Activated T-cell treated with anti-CD3 and anti-CD28 coated beads for 24 hours (primary cell): ENCODE data around the gene MAFF.

Experiments used
- DNase-seq: peaks from one replicate; pipeline ENCODE4 v3.0.0-alpha.2; 2020; ENCODE audit warnings: low read depth

The MAFF gene

GRCh38 chr22:38249803-38250642, 48.2 kb downstream of the MAFF start:
- DNase-seq: no peak

DNA sequence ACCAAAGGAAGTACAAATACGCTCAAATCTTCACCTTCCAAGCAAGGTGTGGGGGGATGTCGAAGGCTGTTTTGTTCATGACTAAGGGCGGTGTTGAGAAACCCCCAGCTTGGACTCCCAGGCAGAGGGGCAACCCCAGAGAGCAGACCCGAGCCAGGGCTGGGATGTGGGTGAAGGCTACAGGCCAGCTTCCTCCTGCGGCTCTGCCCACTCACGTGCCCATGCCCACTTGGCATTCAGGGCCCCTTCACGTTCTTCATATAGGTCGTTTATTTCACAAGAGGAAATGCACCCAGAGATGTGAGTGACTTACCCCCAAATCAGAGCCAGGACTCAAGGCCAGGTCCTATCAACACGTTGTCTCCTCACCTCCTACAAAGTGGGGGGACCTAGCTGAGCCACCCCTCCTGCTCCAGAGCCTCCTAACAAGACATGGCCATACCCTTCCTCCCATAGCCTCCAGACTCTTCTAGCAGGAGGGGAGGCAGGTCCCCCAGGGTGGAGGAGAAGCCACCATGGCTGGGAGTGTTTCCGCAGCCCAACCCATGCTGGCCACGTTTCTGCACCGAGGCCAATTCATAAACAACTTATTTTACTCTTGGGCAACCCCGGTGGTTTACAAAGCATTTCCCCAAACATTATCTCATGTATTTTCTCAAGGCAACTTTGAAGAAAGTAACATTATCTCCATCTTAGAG, 49.0 kb downstream of the MAFF start:
- no peak for DNase-seq

DNA sequence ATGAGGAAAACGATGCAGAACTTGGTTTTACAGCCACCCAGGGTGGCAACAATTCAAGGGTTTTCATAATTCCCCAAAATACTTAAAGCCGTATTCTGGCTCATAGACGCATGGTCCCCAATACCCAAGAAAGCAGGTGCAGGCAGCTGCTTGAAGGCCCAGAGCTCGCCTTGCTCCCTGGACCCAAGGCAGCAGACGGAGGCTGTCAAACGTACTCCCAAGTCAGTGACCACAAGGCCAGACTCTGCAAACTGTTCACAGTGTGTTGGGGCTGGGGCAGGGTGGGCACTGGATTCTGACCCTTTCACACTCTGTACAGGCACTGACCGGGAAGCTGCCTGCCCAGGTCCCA, 49.5 kb downstream of the MAFF start:
- DNase-seq: no peak

- DNase-seq: no peak
These were observed 53.9 kb downstream of the MAFF start for GRCh38 chr22:38255697-38256096.

DNA sequence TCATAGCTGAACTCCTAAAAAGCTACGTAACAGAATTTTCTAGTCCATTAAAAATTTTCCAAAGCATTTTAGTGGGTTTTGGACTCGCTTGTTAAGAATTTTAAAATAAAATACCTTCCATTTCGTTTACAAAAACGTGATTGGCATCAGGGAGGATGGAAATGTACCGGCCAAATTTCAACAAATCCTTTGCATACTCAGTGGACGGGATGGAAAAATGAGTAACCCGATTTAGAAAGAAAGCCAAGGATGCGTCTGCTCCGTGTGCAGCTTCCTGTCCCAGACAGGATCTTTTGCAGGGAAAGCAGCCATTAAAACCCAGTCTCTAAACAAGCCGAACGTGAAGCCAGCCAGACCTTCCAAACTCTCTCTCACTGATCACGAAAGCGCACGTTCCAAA, 55.4 kb downstream of the MAFF start:
- no peak for DNase-seq

DNA sequence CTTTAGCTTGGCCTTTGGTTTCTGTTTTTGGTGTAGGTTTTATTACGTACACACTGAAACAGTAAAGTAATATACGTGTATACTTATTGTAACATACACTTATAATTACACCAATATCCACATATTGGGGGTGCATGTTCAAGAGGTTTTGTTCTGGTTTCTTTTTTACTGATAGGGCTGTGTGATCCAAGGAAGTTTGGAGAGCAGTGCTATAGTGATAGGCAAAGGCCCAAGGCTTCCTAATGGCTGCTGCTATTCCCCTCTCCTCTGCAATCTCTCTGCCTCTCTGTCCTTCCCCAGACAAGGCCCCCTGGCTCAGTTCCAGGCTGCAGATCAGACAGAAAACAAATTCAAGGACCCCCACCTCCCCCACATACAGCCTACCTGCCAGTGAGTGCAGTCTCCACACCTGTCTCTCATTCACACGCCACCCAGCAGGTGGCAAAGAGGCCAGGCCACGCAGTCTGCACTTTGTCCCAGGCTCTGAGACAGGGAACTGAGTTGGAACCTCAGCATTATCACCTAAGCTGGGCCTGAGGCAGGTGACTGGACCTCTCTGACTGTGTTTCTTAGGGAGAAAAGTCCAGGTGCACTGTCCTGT, 56.0 kb downstream of the MAFF start:
- no peak for DNase-seq

DNA sequence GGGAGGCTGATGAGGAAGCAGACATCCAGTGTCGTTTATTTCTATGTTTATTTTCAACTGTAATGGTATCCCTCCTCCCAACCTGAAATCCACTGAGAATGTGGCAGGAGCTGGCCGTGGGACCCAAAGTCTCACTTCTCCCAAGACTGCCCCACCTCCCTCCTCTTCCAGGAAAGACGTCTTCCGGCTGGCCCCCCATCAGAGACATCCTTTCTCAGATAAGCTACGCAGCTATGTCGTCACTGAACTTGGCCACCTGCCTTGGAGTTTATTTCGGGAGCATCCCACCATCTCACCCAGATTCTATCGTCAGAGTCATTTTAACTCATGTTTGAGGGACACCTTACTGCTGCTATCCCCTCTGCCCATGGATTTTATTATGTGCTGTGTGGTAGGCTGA, 57.1 kb downstream of the MAFF start:
- DNase-seq: no peak

DNA sequence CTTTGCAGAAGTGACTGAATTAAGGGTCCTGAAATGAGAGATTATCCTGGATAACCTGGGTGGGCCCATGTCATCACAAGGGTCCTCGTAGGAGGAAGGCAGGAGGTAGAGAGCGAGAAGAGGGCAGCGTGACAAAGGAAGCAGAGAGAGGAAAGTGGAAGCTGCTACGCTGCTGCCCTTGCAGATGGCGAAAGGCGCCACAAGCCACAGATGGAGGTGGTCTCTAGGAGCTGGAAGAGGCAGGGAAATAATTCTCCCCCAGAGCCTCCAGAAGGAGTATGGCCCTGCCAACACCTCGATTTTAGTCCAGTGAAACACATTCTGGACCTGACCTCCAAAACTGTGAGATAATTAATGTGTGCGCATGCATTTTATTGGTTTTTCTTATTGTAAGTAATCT, 57.6 kb downstream of the MAFF start:
- DNase-seq: no peak

DNA sequence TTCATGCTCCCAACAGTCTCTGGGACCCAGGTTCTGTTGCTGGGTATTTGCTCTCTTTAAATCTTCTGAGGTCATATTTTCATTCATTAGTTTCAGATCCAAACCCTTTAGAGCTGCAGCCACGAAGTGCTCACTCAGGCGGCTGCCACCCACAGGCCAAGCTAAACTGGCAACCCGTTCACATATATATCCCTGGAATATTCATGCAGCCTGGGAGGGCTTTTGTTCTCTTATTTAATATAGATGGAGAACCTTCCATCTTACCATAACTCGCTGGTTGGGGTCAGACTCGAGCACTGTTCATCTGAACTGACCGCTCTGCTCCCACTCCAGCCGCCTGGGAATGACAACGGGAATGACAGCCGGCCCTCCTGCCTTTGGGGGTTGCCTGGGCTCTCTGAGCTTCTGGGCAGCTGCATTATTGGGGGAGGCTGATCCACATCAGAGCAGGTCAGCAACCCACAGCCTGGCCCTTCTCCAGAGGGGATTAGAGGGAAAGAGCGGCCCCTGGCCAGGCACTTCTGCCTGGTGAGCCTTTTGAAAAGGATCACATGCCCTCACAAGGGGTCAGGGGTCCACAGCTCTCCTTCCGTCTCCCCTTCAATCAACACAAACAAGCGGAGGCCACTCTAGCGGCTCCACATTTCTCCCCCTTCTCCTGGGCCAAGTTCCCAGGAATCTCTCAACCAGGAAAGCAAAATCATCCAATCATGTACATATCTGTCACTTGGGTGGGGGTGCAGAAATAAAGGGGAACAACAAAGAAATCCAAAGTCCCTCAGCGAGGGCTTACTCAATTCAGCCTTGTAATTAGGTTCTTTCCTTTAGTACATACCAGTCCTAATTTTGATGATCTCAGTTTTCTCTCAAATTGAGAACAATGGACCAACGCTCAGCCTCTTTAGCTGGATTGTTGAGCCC, 59.2 kb downstream of the MAFF start:
- DNase-seq: no peak

GRCh38 chr22:38262051-38262795, 60.4 kb downstream of the MAFF start:
- no peak for DNase-seq

DNA sequence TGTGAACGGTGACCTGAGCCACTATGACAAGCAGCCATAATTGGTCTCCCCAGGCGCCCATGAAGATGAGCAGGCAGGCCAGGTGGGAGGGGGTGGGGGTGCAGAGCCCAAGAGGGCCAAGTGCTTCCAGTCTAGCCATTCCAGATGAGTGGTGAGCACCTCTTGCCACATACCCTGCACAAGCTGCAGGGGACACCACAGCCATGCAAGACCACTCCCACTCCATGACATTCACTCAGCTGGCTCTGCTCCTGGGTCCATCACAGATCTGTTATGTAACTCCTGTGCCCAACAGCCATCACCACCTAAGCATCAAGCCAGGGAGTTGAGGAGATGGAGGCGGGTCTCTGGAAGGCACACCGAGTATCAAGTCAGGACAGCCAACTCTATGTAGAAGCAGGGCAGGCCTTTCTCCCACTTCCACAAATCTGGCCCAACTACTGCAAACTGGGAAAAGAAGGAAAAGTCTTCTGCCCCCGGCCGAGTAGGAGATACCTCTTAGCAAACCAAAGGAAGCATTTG, 62.6 kb downstream of the MAFF start:
- no peak for DNase-seq
